Astrocyte (in vitro differentiated cells and primary cell): ENCODE measurements around the gene CMIP. TPM values are rescaled to one million over a fixed set of nuclear protein-coding genes. Genes with fewer than 3 reads are reported as not detected.

Experiments used
- DNase-seq: peaks from one replicate; pipeline ENCODE4 v3.0.0-alpha.2; 2010; ENCODE audit warnings: low read depth
- FAIRE-seq: peaks from 2 replicates; lab custom pipeline; 2011; peaks lifted over from hg19 to GRCh38; lab: Jason Lieb, UNC
- H2AFZ ChIP-seq: 2 replicates; pipeline ENCODE4 v1.6.0; 2012; ENCODE audit warnings: low read depth, low read length, inconsistent platforms
- H3K27ac ChIP-seq: 2 replicates; pipeline ENCODE4 v1.5.1; 2011; ENCODE audit warnings: low read depth, low read length, inconsistent platforms
- H3K27me3 ChIP-seq: 2 replicates; pipeline ENCODE4 v1.6.0; 2011; ENCODE audit warnings: low read length, inconsistent platforms; ENCODE audit not compliant: insufficient read depth
- H3K36me3 ChIP-seq: 2 replicates; pipeline ENCODE4 v1.5.1; 2011; ENCODE audit warnings: low read length, inconsistent platforms; ENCODE audit not compliant: insufficient read depth
- H3K4me1 ChIP-seq: 2 replicates; pipeline ENCODE4 v1.5.1; 2011; ENCODE audit warnings: low read length, inconsistent platforms; ENCODE audit not compliant: insufficient read depth
- H3K4me2 ChIP-seq: 2 replicates; pipeline ENCODE4 v1.6.0; 2012; ENCODE audit warnings: low read length, inconsistent platforms
- H3K4me3 ChIP-seq: 2 replicates; pipeline ENCODE4 v1.5.1; 2011; ENCODE audit warnings: low read depth, mild to moderate bottlenecking, low read length, inconsistent platforms; ENCODE audit not compliant: insufficient read depth
- H3K79me2 ChIP-seq: 2 replicates; pipeline ENCODE4 v1.6.0; 2012; ENCODE audit warnings: mild to moderate bottlenecking, low read length, inconsistent platforms; ENCODE audit not compliant: insufficient read depth
- H3K9ac ChIP-seq: 2 replicates; pipeline ENCODE4 v1.6.0; 2012; ENCODE audit warnings: mild to moderate bottlenecking, low read length, inconsistent platforms
- H3K9me3 ChIP-seq: 2 replicates; pipeline ENCODE4 v1.5.1; 2012; ENCODE audit warnings: low read depth, mild to moderate bottlenecking, low read length, inconsistent platforms; ENCODE audit not compliant: insufficient read depth
- H4K20me1 ChIP-seq: 2 replicates; pipeline ENCODE4 v1.6.0; 2012; ENCODE audit warnings: low read length, inconsistent platforms; ENCODE audit not compliant: insufficient read depth
- H3K27ac Mint-ChIP-seq: one replicate; pipeline ENCODE4 v1.8.0; 2021; ENCODE audit warnings: mild to moderate bottlenecking, mixed read lengths; ENCODE audit not compliant: unreplicated experiment
- H3K27me3 Mint-ChIP-seq: one replicate; pipeline ENCODE4 v1.8.0; 2021; ENCODE audit warnings: low read depth, mixed read lengths; ENCODE audit not compliant: unreplicated experiment
- H3K36me3 Mint-ChIP-seq: one replicate; pipeline ENCODE4 v1.8.0; 2021; ENCODE audit warnings: low read depth, mixed read lengths; ENCODE audit not compliant: unreplicated experiment
- H3K4me1 Mint-ChIP-seq: one replicate; pipeline ENCODE4 v1.8.0; 2021; ENCODE audit warnings: low read depth, mixed read lengths; ENCODE audit not compliant: unreplicated experiment
- H3K4me3 Mint-ChIP-seq: one replicate; pipeline ENCODE4 v1.8.0; 2021; ENCODE audit warnings: mild to moderate bottlenecking, moderate library complexity, mixed read lengths; ENCODE audit not compliant: unreplicated experiment
- H3K9me3 Mint-ChIP-seq: one replicate; pipeline ENCODE4 v1.8.0; 2021; ENCODE audit warnings: mild to moderate bottlenecking, mixed read lengths; ENCODE audit not compliant: unreplicated experiment
- CTCF ChIP-seq: IDR thresholded peaks from 2 replicates; pipeline ENCODE4 v1.5.1; 2011; ENCODE audit warnings: low read depth, mild to moderate bottlenecking, inconsistent platforms, low read length, moderate library complexity; ENCODE audit not compliant: insufficient read depth
- EZH2 ChIP-seq: IDR thresholded peaks from 2 replicates; pipeline ENCODE4 v1.6.1; 2012; ENCODE audit warnings: mild to moderate bottlenecking, low read length, inconsistent platforms; ENCODE audit not compliant: insufficient read depth
- total RNA-seq: library from RNA; stranded (reverse); gene quantifications from 2 replicates; pipeline ENCODE4 v1.2.1, GENCODE V29; 2021

The CMIP gene
- total RNA-seq, 1 donor from 2014 or later = 71.5 TPM

- peak overlapping the region; percentile 70 for H3K27ac Mint-ChIP-seq
- H3K79me2 ChIP-seq = peaks cover 99% of the 10 kb centered on the region
Observed at GRCh38 chr16:81458149-81458669, 13.6 kb downstream of the CMIP start.

GRCh38 chr16:81458827-81459598, 14.4 kb downstream of the CMIP start:
- Histone ChIP-seq H3K9me3 (no peaks in the 10 kb centered on the region), H3K27ac (no peak overlapping the region), H3K4me2 (no peak overlapping the region), H3K4me1 (peaks cover 16% of the 10 kb centered on the region), H3K36me3 (no peaks in the 10 kb centered on the region), H2AFZ (no peak overlapping the region), H3K9ac (no peak overlapping the region), H3K27me3 (no peaks in the 10 kb centered on the region), H3K79me2 (peaks cover 99% of the 10 kb centered on the region), H4K20me1 (peaks cover 98% of the 10 kb centered on the region), H3K4me3 (no peak overlapping the region)
- peaks cover 28% of the 10 kb centered on the region for H3K4me1 Mint-ChIP-seq
- no peak for DNase-seq
- peaks cover 15% of the 10 kb centered on the region for H3K36me3 Mint-ChIP-seq
- no peaks in the 10 kb centered on the region for H3K9me3 Mint-ChIP-seq
- no peak for FAIRE-seq
- H3K27ac Mint-ChIP-seq = peak overlapping the region; percentile 4
- no peak overlapping the region for H3K4me3 Mint-ChIP-seq
- no peak for TF ChIP-seq CTCF
- no peak for TF ChIP-seq EZH2
- H3K27me3 Mint-ChIP-seq = no peaks in the 10 kb centered on the region

More at GRCh38 chr16:81458149-81458669, 13.6 kb downstream of the CMIP start:
- Histone ChIP-seq H3K9ac (peak overlapping the region; percentile 58), H3K4me3 (no peak overlapping the region), H3K4me2 (peak overlapping the region; percentile 73), H2AFZ (no peak overlapping the region), H3K27me3 (no peaks in the 10 kb centered on the region), H3K9me3 (no peaks in the 10 kb centered on the region), H4K20me1 (peaks cover 98% of the 10 kb centered on the region), H3K27ac (peak overlapping the region; percentile 48), H3K36me3 (no peaks in the 10 kb centered on the region), H3K4me1 (peaks cover 16% of the 10 kb centered on the region)
- Mint-ChIP-seq H3K36me3 (peaks cover 18% of the 10 kb centered on the region), H3K4me3 (peak overlapping the region; percentile 9), H3K27me3 (no peaks in the 10 kb centered on the region), H3K4me1 (peaks cover 28% of the 10 kb centered on the region), H3K9me3 (no peaks in the 10 kb centered on the region)
- DNase-seq = no peak
- FAIRE-seq = no peak
- no peak for TF ChIP-seq EZH2

- Mint-ChIP-seq H3K27me3 (no peaks in the 10 kb centered on the region), H3K4me1 (peaks cover 23% of the 10 kb centered on the region), H3K36me3 (peaks cover 21% of the 10 kb centered on the region), H3K27ac (no peak overlapping the region), H3K4me3 (no peak overlapping the region), H3K9me3 (no peaks in the 10 kb centered on the region)
- Histone ChIP-seq H3K4me1 (peaks cover 16% of the 10 kb centered on the region), H2AFZ (no peak overlapping the region), H3K4me2 (no peak overlapping the region), H3K27me3 (no peaks in the 10 kb centered on the region), H3K9me3 (no peaks in the 10 kb centered on the region), H3K9ac (no peak overlapping the region), H3K4me3 (no peak overlapping the region), H3K79me2 (peaks cover 99% of the 10 kb centered on the region), H3K36me3 (no peaks in the 10 kb centered on the region), H3K27ac (no peak overlapping the region), H4K20me1 (peaks cover 98% of the 10 kb centered on the region)
- TF ChIP-seq CTCF (no peak), EZH2 (no peak)
- no peak for FAIRE-seq
- DNase-seq = no peak
Observed at GRCh38 chr16:81460075-81460474, 15.5 kb downstream of the CMIP start.
